Smooth muscle cell (in vitro differentiated cells): ENCODE measurements around the gene MLPH. TPM values are rescaled to one million over a fixed set of nuclear protein-coding genes. Genes with fewer than 3 reads are reported as not detected.

ENCODE experiments used
- DNase-seq: peaks from one replicate; lab custom pipeline; 2025; ENCODE audit not compliant: unreplicated experiment; lab: John Stamatoyannopoulos, UW
- H2AFZ ChIP-seq: fragments of 200-600 bp; sonication (generic); 2 replicates; pipeline ENCODE4 v1.6.0; 2016; ENCODE audit warnings: antibody characterized with exemption, low read depth, mild to moderate bottlenecking
- H3F3A ChIP-seq: fragments of 200-600 bp; sonication (generic); 2 replicates; pipeline ENCODE4 v1.6.0; 2017; ENCODE audit warnings: antibody characterized with exemption, low read depth
- H3K27ac ChIP-seq: fragments of 200-600 bp; sonication (generic); 2 replicates; pipeline ENCODE4 v1.5.1; 2016; ENCODE audit warnings: low read depth, mild to moderate bottlenecking
- H3K27me3 ChIP-seq: fragments of 200-600 bp; sonication (generic); 2 replicates; pipeline ENCODE4 v1.6.1; 2016; ENCODE audit warnings: low read depth, mild to moderate bottlenecking
- H3K36me3 ChIP-seq: fragments of 200-600 bp; sonication (generic); 2 replicates; pipeline ENCODE4 v1.5.1; 2016; ENCODE audit warnings: low read depth
- H3K4me1 ChIP-seq: fragments of 200-600 bp; sonication (generic); 2 replicates; pipeline ENCODE4 v1.5.1; 2016; ENCODE audit warnings: low read depth
- H3K4me2 ChIP-seq: fragments of 200-600 bp; sonication (generic); 2 replicates; pipeline ENCODE4 v1.6.0; 2016; ENCODE audit warnings: mild to moderate bottlenecking
- H3K4me3 ChIP-seq: fragments of 200-600 bp; sonication (generic); 2 replicates; pipeline ENCODE4 v1.5.1; 2016; ENCODE audit warnings: mild to moderate bottlenecking
- H3K79me2 ChIP-seq: fragments of 200-600 bp; sonication (generic); 2 replicates; pipeline ENCODE4 v1.6.0; 2016; ENCODE audit warnings: low read depth, mild to moderate bottlenecking
- H3K9ac ChIP-seq: fragments of 200-600 bp; sonication (generic); 2 replicates; pipeline ENCODE4 v1.6.0; 2016; ENCODE audit warnings: low read depth
- H3K9me3 ChIP-seq: fragments of 200-600 bp; sonication (generic); replicated peaks from 2 replicates; pipeline ENCODE4 v1.5.1; 2016; ENCODE audit warnings: low read depth
- H4K20me1 ChIP-seq: fragments of 200-600 bp; sonication (generic); 2 replicates; pipeline ENCODE4 v1.6.0; 2016; ENCODE audit warnings: low read depth
- CTCF ChIP-seq: fragments of 200-600 bp; sonication (generic); IDR thresholded peaks from 2 replicates; pipeline ENCODE4 v1.5.1; 2017; ENCODE audit warnings: borderline replicate concordance, mild to moderate bottlenecking, antibody characterized with exemption; ENCODE audit not compliant: insufficient read depth, poor library complexity, severe bottlenecking
- WGBS: methylation state at CpG from one replicate; pipeline ENCODE4 v1.1.7; 2016; ENCODE audit warnings: low lambda C conversion rate; 5-methylcytosine and 5-hydroxymethylcytosine counted together
- polyA plus RNA-seq: library from polyadenylated mRNA; unstranded; fragments of >200 nt; fragmentation: Nextera tagmentation; extraction: Ambion mirVana; gene quantifications from 2 replicates; pipeline ENCODE4 v1.2.1, GENCODE V29; 2016
- total RNA-seq: library from RNA; depleted of rRNA; stranded (reverse); fragments of >200 nt; gene quantifications from 2 replicates; pipeline ENCODE4 v1.2.3, GENCODE V29; 2014

MLPH gene
- total and polyA plus RNA-seq, 2 experiments from 2014 or later = 32.8 to 36.4 TPM

GRCh38 chr2:237515621-237516275 lies 28.7 kb downstream of the MLPH start:
- H3K79me2 ChIP-seq = peaks cover 4% of the 10 kb centered on the region
- no peak overlapping the region for H3K9ac ChIP-seq
- 96% methylated on average over 6 of the region's 6 CpGs for WGBS
- no peak for DNase-seq
- peaks cover under 1% of the 10 kb centered on the region for H3F3A ChIP-seq
- no peak overlapping the region for H3K27ac ChIP-seq
- H3K36me3 ChIP-seq = no peaks in the 10 kb centered on the region
- H4K20me1 ChIP-seq = no peaks in the 10 kb centered on the region
- TF ChIP-seq CTCF = no peak
- no peak overlapping the region for H3K4me3 ChIP-seq
- H3K27me3 ChIP-seq = no peaks in the 10 kb centered on the region
- no peak overlapping the region for H3K4me2 ChIP-seq
- H3K9me3 ChIP-seq = no peaks in the 10 kb centered on the region
- no peaks in the 10 kb centered on the region for H3K4me1 ChIP-seq
- no peak overlapping the region for H2AFZ ChIP-seq

- DNase-seq = no peak
- WGBS = 63% methylated on average over 4 of the region's 4 CpGs
These were observed 30.1 kb downstream of the MLPH start for GRCh38 chr2:237517163-237517562.

GRCh38 chr2:237517990-237518389 lies 30.9 kb downstream of the MLPH start:
- no peak overlapping the region for H3K9ac ChIP-seq
- H3K79me2 ChIP-seq = peaks cover 4% of the 10 kb centered on the region
- H3K4me1 ChIP-seq = no peaks in the 10 kb centered on the region
- H3K9me3 ChIP-seq = no peaks in the 10 kb centered on the region
- no peak for DNase-seq
- H3K4me3 ChIP-seq = no peak overlapping the region
- 75% methylated on average over 1 of the region's 1 CpG for WGBS
- no peaks in the 10 kb centered on the region for H3F3A ChIP-seq
- no peaks in the 10 kb centered on the region for H3K36me3 ChIP-seq
- H3K27me3 ChIP-seq = no peaks in the 10 kb centered on the region
- no peak overlapping the region for H3K4me2 ChIP-seq
- no peak overlapping the region for H2AFZ ChIP-seq
- H3K27ac ChIP-seq = no peak overlapping the region
- no peaks in the 10 kb centered on the region for H4K20me1 ChIP-seq
- TF ChIP-seq CTCF = no peak

More at GRCh38 chr2:237517163-237517562, 30.1 kb downstream of the MLPH start:
- Histone ChIP-seq H3K9ac (no peak overlapping the region), H4K20me1 (no peaks in the 10 kb centered on the region), H3K4me2 (no peak overlapping the region), H2AFZ (no peak overlapping the region), H3K27me3 (no peaks in the 10 kb centered on the region), H3K36me3 (no peaks in the 10 kb centered on the region), H3K4me1 (no peaks in the 10 kb centered on the region), H3K4me3 (no peak overlapping the region), H3F3A (no peaks in the 10 kb centered on the region), H3K9me3 (no peaks in the 10 kb centered on the region), H3K79me2 (peaks cover 4% of the 10 kb centered on the region), H3K27ac (no peak overlapping the region)
- no peak for TF ChIP-seq CTCF
